ENCODE results near the gene ASF1B.

Gene ASF1B

GRCh38 chr19:14073261-14073924 is 63.0 kb downstream of the ASF1B start:
- DNase-seq, result peak; percentile 35 to 88 (median 76)
- intact Hi-C loops (cut with DNase I), result loop anchor here (5.0 to 10.0 kb wide), 2 partner anchors 69 to 191 kb away; partner anchors contain the start of gene RFX1

- peak in 16 of 42 donors; percentile 6 to 47 (median 29) for DNase-seq
- intact Hi-C loops (cut with DNase I), result loop anchor here (5.0 to 10.0 kb wide), 2 partner anchors 68 to 190 kb away; partner anchors contain the start of gene RFX1
Observed at GRCh38 chr19:14072535-14073260, 63.7 kb downstream of the ASF1B start, which contains the start of gene MISP3. Gene MISP3 (plus strand): TSS chr19:14072786. CDS start chr19:14073310, 524 bp downstream.

- intact Hi-C loops (cut with DNase I), result loop anchor here (5.0 to 10.0 kb wide), 2 partner anchors 66 to 188 kb away; partner anchors contain the start of gene RFX1
- no peak for DNase-seq
Observed at GRCh38 chr19:14070268-14071050, 65.9 kb downstream of the ASF1B start.

All from head of caudate nucleus (tissue), 42 donors.